PFSK-1 (cell line): ENCODE measurements around the gene FBLIM1.

ENCODE experiments used
- FOXP2 ChIP-seq: optimal IDR thresholded peaks from 2 replicates; pipeline ENCODE3; 2011; ENCODE audit warnings: borderline replicate concordance, control low read depth, inconsistent platforms; ENCODE audit not compliant: insufficient read depth; ENCODE audit errors: extremely low read length, extremely low read depth
- POLR2AphosphoS5 ChIP-seq: IDR thresholded peaks from 2 replicates; pipeline ENCODE4 v1.6.1; 2012; ENCODE audit warnings: low read depth, mild to moderate bottlenecking, control low read depth, low read length, moderate library complexity
- TAF1 ChIP-seq: IDR thresholded peaks from 2 replicates; pipeline ENCODE4 v1.6.1; 2012; ENCODE audit warnings: low read length, control low read depth, borderline replicate concordance; ENCODE audit not compliant: insufficient read depth
- TF ChIP-seq, protein P1 (sequence below), 2 experiments: IDR thresholded peaks; 2 replicates each; pipeline versions ENCODE4 v1.6.1 to v1.8.0; 2011 to 2012; ENCODE audit warnings: low read depth in 2 of 2, low read length in 2 of 2, control low read depth in 1 of 2, inconsistent platforms in 1 of 2, mild to moderate bottlenecking in 1 of 2, moderate library complexity in 1 of 2; ENCODE audit not compliant: insufficient read depth in 1 of 2

DNA sequence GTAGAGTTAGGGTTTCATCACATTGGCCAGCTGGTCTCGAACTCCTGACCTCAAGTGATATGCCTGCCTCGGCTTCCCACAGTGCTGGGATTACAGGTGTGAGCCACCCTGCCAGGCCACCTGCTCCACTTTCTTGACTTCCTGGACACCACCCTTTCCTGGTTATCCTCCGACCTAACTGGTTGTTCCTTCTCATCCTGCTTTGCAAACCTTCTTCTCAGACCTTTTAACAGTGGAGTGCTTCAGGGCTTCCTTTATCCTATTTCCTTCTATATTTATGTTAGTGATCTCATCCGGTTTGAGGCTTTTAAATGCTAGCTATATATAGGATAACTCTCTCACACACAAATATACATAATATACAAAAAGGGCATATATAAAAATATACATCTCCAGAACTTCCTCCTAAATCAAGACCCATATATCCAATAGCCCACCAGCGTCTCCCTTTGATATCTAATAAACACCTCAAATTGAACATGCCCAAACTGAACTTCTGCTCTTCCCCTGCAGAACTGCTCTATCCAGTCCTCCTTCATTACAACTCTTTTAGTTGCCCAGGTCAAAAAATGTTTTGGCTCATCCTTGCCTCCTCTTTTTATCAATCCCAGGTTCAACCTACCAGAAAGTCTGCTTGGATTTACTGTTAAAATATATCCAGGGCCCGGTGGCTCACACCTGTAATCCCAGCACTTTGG lies 68.4 kb downstream of the FBLIM1 start:
- TF ChIP-seq POLR2AphosphoS5 (no peak), FOXP2 (no peak), TAF1 (no peak)
- TF ChIP-seq, protein P1, sequence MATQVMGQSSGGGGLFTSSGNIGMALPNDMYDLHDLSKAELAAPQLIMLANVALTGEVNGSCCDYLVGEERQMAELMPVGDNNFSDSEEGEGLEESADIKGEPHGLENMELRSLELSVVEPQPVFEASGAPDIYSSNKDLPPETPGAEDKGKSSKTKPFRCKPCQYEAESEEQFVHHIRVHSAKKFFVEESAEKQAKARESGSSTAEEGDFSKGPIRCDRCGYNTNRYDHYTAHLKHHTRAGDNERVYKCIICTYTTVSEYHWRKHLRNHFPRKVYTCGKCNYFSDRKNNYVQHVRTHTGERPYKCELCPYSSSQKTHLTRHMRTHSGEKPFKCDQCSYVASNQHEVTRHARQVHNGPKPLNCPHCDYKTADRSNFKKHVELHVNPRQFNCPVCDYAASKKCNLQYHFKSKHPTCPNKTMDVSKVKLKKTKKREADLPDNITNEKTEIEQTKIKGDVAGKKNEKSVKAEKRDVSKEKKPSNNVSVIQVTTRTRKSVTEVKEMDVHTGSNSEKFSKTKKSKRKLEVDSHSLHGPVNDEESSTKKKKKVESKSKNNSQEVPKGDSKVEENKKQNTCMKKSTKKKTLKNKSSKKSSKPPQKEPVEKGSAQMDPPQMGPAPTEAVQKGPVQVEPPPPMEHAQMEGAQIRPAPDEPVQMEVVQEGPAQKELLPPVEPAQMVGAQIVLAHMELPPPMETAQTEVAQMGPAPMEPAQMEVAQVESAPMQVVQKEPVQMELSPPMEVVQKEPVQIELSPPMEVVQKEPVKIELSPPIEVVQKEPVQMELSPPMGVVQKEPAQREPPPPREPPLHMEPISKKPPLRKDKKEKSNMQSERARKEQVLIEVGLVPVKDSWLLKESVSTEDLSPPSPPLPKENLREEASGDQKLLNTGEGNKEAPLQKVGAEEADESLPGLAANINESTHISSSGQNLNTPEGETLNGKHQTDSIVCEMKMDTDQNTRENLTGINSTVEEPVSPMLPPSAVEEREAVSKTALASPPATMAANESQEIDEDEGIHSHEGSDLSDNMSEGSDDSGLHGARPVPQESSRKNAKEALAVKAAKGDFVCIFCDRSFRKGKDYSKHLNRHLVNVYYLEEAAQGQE (IDR thresholded peaks at IDR 0.05; ENCODE audit: insufficient read depth in 1 of 2, low read depth in 2 of 2, low read length in 2 of 2) = no peak
